Erythroblast (primary cell): Measurements from ENCODE around the gene FAM227B.

Experiments used
- DNase-seq, 2 experiments: peaks; one replicate each; lab custom pipeline; 2025; lab: John Stamatoyannopoulos, UW
- GATA1 ChIP-seq: IDR thresholded peaks from 2 replicates; pipeline ENCODE4 v1.6.1; 2011; ENCODE audit warnings: low read depth, mild to moderate bottlenecking, control low read depth, low read length, moderate library complexity
- POLR2A ChIP-seq: IDR thresholded peaks from 2 replicates; pipeline ENCODE4 v1.6.1; 2011; ENCODE audit warnings: mild to moderate bottlenecking, low read length

Gene FAM227B

DNA sequence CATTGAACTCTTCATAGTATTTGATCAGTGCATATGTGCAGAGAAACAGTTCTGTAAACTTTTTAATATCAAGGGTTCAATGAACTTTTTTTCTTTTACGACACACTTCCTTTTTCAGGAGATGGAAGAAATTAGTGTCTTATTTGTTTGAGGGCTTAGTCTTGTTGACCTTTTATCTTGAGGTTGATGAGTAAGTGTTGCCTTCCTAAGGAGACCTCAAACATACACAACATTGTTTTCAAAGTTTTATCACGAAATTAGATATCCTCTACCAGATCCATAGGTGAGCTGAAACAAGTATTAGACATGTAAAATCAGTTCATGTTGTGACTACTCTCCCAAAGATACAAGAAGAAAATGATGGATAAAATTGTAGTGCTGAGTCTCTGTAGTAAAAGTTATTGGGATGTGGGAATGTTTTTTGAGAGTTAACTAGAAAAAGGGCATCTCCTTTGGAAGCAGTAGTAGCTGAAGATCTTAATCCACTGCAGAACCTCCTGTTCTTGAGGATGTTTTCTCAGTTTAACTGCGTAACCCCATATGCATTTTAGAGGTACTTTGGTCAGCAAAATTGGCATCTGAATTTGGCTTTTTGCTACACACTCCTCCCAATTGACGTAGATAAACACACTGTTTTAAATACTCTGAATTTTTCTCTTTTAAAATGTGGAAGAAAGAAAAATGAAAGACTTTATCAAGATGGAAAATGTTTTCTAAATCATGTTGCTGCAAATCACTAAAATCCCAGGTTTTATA is 333.8 kb downstream of the FAM227B start:
- TF ChIP-seq POLR2A: no peak
- no peak for TF ChIP-seq GATA1
- DNase-seq: no peak

DNA sequence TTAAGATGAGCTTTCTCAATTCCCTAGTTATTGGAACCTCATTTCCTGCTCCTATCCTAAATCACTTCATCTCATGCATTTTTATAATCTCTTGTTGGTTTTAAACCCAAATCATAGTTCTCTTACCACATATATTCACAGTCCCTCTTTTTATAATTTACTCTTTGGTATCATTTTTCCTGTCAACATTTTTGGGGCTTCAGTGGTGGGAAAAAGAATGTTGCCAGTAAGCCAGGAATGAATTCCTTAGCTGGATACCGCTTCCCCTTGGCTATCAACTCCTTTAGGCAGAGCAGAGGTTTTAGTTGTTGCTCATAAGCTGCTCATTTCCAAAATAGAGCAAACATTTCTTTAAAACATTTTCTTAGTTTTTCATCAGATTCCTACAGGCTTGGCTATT is 338.3 kb downstream of the FAM227B start:
- TF ChIP-seq GATA1 (no peak), POLR2A (no peak)
- no peak for DNase-seq

DNA sequence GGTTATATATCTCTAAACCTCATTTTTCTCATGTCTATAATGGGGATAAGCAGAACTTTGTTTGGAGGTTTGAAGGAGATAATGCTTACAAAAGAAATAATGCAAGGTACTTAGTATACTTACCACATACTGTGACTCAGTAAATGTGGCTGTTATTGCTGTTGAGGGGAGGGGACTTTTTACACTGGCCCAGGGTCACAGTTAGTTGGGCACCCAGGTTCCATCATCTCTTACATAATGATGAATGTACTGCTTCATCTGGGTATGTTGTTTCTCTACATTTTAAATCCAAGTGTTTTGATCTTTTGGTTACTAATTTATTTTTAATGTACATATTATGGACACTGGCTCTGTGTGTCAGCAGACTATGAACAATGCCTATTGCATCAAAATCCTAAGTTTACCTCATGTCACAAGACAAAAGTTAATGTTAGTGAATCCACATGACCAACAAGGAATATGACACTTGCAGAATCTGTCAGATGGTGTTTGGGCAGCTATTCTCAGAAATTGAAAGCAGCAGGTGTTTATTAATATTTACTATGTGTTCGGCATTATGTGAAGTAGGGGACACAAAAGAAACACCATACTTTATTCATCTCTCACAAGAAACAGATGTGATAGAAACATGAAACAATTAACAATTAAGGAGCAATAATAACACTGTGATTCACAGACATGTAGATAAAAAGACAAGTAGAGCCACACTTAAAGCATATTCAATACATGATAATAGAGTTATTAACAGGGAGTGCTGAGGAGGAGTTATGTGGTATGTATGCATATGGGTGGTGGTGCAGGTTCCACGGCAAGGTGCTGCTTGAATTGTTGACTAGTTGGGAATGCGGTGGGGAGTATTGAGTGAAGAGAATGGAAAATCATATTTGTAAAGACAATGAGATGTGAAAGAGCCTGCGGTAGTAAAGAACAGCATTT is 340.8 kb downstream of the FAM227B start:
- DNase-seq: no peak
- TF ChIP-seq GATA1: no peak
- TF ChIP-seq POLR2A: no peak

DNA sequence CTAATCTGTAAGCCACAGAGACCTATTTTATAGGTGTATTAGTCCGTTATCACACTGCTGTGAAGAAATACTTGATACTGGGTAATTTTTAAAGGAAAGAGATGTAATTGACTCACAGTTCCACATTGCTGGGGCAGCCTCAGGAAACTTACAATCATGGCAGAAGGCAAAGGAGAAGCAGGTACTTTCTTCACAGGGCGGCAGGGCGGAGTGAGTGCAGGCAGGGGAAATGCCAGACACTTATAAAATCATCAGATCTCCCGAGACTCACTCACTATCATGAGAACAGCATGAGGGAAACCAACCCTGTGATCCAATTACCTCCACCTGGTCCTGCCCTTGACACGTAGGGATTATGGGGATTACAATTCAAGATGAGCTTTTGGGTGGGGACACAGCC is 341.9 kb downstream of the FAM227B start:
- TF ChIP-seq POLR2A (no peak), GATA1 (no peak)
- no peak for DNase-seq
